HG02759 (cell line): ENCODE measurements around the gene STAP2.
A peak's percentile ranks its signal among the peaks of the same experiment; 100 is the strongest.
"Not testable (repeated sequence)": the region's sequence is repeated elsewhere in the genome, so short reads cannot be mapped to it uniquely, and the experiment has no call there.

Experiments
- ATAC-seq: cut with Tn5 transposase; IDR thresholded peaks from one replicate; pipeline ENCODE4 v1.9.1; 2021; ENCODE audit warnings: mild to moderate bottlenecking, moderate library complexity; ENCODE audit not compliant: unreplicated experiment

STAP2 gene

DNA sequence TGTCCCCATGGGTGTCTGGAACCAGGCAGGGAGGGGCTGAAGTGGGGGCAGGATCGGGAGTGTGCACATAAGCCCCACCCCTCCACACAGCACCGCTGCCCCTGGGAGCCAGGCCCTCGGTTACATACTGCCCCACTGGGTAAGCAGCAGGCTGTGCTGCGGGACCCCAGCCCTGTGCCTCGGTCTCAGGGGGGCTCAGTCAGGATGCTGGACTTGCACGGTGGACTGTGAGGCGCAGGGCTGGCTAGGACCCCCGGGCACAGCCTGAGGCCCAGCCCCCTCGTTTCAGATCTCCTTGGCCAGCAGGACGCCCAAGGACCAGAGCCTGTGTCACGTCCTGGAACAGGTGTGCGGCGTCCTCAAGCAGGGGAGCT lies 21.0 kb upstream of the STAP2 start:
- no peak for ATAC-seq

DNA sequence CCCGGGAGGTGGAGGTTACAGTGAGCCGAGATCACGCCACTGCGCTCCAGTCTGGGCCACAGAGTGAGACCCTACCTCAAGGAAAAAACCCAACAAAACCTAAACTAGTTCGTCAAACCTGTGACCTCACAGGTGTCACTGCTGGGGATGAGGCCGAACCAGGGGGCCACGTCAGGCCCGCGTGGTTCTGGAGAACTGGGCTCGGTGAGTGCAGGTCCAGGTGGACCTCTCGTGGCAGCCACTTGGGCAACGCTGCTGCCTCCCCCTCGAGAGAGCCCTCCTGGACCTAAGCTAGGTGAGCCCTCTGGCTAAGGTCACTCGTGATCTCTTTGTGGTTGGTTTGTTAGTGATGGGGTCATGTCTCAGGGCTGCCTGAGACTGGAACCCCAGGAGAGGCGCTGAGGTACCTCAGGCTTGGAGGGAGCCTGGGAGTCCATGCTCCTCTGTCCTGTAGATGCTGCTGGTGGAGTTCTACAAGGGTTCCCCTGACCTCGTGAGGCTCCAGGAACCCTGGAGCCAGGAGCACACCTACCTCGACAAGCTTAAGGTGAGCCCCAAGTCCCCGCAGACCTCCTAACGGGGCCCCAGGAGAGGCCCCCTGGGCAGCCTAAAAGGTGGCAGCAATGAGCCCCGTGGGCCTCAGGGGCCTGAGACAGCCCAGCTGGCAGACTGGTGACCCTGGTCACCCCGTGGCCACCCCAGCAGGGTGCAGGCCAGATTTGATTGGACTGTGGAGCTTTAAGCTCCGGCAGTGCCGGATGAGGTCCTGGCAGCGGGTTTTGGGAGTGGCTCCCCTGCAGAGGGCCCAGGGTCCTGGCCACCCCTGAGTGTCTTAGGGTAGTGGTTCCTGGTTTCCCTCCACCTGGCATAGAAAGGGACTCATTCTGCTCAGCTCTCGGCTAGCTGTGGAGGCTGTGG lies 20.3 kb upstream of the STAP2 start:
- no peak for ATAC-seq

DNA sequence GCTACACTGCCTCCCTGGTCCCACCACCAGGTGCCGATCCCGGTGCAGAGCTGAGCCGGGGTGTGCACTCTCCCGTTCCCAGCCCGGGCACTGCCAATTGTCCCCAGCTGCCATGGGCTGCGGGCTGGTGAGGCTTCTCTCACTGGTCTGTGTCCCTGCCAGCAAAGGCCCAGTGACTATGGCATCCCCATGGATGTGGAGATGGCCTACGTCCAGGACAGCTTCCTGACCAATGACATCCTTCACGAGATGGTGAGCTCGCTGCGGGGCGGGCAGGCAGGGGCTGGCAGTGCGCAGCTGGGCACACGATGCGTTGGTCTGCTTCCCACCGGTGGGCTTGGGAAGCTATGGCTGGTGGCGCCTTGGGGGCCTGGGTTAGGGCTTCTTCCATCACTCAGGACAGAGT lies 19.3 kb upstream of the STAP2 start:
- ATAC-seq: no peak

DNA sequence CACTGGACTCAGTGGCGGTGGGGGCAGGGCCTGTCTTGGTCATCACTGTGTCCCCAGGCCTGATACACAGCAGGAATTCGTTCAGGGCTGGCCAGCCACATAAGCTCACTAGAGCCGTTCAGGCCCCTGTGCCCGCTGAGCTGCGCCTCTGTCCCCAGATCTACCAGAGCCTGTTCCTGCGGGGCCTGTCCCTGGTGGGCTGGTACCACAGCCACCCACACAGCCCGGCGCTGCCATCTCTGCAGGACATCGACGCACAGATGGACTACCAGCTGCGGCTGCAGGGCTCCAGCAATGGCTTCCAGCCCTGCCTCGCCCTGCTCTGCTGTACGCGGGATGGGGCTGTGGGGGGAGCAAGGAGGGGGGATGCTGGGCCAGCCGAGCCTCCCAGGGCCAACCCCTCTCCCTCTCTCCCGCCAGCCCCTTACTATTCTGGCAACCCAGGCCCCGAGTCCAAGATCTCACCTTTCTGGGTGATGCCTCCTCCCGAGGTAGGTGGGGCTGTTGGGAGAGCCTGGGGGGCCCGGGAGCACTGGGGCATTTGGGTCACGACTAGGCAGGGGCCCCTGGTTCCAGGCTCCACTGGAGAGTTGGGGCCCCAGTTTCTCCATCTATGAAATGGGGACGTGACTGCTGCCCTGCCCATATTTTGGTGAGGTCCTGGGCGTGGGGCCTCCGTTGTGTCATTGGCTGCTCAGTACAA lies 18.6 kb upstream of the STAP2 start:
- no peak for ATAC-seq

DNA sequence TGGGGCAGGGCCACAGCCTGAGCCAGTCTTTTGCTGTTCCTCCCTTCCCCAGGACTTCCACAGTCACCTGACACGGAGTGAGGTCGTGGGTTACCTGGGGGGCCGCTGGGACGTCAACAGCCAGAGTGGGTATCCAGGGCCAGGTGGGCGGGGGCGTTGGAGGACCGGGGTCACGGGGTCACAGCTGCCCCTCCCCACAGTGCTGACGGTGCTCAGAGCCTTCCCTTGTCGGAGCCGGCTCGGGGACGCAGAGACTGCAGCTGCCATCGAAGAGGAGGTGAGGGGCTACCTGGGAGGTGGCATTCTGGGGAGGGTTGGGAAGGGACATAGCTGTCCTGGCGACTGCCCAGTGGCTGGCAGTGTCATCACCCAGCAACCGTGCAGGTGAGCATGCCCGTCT lies 16.3 kb upstream of the STAP2 start:
- ATAC-seq: no peak

DNA sequence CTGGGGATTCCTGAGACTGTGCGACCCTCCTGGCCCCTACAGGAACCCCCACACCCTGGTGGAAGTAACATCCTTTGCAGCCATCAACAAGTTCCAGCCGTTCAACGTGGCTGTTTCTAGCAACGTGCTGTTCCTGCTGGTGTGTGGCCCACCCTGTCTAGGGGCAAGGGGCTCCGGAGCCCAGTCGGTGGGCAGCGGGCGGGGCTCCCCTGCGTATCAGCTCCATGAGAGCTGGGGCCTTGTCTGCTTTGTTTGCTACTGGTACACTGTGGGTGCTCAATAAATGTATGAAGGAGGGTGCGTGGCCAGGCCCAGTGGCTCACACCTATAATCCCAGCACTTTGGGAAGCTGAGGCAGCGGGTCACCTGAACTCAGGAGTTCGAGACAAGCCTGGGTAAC lies 15.7 kb upstream of the STAP2 start:
- no peak for ATAC-seq

DNA sequence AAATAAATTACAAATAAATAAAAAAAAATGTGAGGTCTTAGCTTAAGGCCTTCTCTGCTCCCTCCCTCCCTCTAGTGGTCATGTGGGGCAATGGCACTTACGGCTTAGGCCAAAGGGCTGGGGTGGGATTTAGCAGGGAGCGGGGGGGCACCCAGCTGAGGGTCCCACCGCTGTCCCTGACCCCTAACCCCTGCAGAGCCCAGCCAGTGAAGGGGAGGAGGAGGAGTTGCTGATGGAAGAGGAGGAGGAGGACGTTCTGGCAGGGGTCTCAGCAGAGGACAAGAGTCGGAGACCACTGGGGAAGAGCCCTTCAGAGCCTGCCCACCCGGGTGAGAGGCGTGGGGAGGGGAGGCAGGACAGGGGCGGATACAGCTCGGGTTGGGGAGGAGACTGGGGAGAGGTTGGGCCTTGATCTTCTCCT lies 14.1 kb upstream of the STAP2 start:
- ATAC-seq: no peak

DNA sequence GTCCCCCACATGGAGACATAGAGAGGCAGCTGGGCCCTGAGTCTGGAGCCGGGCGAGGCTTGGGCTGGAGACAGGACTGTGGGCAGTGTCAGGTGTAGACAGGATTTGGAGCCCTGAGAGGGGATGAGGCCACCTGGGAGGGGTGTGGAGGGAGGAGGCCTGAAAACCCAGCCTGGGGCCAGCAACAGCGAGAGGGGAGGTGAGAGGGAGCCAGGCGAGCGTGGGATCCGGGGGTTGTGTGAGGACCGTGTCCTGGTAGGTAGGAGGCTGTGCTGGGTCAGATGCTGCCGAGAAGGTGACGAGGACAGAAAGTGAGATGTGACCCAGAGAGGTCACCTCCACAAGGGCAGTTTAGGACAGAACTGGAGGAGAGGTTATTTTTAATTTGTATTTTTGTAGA lies 12.1 kb upstream of the STAP2 start:
- ATAC-seq: no peak

DNA sequence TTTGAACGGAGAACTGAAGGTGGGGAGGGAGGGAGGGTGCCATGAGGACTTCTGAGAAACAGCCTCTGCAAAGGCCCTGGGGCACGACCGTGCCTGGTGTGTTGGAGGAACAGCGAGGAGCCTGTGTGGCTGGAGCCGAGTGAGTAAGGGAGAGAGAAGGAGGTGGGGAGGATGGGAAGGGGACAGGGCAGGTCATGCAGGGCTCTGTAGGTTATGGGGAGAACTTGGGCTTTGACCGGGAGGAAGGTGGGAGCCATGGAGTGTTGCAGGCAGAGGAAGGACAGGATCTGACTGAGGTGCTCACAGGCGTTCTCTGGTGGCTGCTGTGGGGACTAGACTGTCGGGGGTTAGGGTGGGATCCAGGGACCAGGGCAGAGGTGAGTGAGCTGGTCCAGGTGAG lies 11.5 kb upstream of the STAP2 start:
- no peak for ATAC-seq

DNA sequence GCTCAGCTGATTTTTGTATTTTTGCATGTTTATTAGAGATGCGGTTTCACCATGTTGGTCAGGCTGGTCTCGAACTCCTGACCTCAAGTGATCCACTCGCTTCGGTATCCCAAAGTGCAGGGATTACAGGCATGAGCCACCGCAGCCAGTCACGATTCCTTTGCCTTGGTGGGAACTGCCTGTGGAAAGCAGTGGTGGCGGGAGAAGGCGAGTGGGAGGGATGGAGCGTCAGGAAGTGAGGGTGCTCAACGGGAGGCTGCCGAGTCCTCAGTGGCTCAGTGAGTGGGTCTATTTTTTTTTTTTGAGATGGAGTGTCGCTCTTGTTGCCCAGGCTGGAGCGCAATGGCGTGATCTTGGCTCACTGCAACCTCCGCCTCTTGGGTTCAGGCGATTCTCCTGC lies 10.6 kb upstream of the STAP2 start:
- ATAC-seq: not testable (repeated sequence)

DNA sequence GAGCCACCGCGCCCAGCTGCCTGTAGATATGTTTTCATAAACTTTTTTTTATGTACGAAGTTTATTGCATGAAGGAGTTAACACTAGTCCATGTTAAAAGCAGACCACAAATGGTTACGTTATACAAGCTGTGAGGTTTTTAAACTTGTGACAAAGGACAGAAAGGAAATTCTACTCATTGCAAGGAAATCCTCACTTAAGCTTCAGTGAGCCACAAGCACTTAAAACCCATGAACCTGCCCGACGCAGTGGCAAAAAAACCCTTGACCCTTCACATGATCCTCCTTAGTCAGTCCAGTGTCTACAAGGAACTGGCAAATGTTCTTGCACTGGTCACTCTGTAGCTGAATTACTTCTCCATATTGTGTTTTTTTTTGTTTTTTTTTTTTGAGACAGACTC lies 8.9 kb upstream of the STAP2 start:
- no peak for ATAC-seq

DNA sequence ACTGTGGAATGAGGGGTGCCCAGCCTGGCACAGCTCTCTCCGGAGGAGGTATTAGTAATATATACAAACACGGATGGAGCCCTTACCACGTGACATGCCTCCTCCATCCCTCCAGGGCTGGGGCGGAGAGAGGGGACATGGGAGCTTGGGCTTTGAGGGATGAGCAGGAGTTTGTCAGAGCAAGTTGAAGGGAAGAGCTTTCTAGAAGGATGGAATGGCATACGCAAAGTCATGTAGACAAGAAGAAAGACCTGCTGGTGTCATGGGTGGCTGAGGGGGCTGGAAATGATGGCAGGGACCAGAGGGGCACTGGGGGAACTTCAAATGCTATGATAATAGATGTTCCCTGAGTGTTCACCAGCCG lies 7.4 kb upstream of the STAP2 start:
- ATAC-seq: no peak

DNA sequence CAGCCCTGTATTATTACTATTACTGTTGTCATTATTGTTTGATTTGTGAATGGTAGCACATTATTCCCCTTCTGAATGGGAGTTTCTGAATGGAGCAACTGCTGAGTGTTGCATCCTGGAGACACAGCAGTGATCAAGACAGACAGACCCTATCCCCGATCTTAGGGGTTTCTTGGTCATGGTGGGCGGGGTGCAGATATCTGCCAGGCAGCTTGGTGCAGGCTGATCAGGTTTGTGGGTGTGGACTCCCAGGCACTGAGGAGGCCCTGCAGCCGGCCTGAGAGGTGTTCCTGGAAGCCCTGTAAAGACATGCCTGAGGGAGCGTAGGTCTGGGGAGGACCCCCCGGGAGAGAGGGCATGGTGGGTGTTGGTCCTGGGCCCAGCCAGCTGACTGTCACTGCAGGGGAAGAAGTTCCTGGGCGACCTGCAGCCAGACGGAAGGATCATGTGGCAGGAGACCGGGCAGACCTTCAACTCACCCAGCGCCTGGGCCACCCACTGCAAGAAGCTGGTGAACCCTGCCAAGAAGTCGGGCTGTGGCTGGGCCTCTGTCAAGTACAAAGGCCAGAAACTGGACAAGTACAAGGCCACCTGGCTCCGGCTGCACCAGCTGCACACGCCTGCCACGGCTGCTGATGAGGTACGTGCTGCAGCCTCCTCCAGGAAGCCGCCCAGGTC lies 6.9 kb upstream of the STAP2 start:
- ATAC-seq: no peak

DNA sequence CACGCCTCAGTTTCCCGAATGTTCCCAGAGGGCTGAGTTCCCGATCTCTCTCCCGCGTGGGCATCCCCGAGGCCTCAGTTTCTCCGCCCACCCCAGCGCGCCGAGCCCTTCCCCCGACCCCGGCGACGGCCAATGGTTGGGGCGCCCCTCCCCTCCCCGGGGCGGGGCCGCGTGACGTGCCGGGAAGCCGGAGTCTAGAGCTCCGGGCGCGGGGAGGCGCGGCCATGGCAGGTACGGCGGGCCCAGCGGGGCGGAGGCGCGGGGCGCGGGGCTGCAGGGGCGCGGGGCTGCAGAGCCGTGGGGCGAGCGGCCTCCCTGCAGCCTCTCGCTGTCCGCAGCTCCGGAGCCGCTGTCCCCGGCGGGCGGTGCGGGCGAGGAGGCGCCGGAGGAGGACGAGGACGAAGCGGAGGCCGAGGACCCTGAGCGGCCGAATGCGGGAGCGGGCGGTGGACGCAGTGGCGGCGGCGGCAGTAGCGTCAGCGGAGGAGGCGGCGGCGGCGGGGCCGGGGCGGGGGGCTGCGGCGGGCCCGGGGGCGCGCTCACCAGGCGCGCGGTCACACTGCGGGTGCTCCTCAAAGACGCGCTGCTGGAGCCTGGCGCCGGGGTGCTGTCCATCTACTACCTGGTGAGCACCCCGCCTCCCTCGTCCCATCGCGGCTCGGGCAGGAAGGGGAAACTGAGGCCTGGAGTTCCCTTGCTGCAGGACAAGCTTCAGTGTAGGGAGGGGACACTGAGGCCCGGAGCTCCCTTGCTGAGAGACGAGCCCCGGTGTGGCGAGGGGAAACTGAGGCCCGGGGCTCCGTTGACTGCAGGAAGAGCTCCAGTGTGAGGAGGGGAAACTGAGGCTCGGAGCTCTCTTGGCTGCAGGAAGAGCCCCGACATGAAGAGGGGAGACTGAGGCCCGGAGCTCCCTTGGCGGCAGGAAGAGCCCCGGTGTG lies 5.0 kb upstream of the STAP2 start, which contains the start of gene MPND:
Gene MPND (plus strand): TSS at position 193 of the 938 bp plus-strand sequence. CDS start 32 bp downstream, at position 225.
- peak; percentile 67 for ATAC-seq

DNA sequence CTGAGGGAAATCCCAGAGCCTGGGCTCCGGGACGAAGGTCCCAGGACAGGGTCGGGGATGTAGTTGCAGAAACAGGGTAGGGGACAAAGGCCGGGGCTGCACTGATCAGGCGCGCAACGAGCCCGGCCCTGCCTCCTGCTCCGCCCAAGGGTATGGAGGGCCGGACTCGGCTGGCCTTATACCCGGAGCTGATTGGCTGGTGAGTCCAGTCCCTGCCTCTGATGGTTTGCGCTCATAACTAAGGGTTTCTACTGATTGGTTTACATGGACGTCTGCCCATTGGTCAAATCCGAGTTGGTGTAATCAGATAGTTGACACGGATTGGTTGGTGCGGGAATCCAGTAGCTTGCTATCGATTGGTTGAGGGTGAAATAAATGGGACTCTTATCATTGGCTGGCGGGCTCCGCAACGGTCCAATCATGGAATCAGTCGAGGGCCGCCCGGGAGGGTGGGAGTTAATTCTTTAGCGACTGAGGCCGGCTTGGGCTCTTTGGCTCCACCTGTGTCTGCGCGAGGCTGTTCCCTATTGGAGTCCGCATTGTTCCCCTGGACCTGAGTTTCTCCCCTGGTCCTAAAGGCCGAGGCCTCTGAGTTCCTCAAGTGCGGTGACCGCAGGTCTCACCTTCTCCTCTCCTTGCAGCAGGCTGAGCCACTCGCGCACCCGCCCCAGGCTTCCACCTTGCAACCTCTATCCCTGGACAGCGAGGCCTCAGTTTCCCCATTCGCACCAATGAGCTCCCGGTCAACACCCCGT lies 4.2 kb upstream of the STAP2 start:
- peak; percentile 86 for ATAC-seq

DNA sequence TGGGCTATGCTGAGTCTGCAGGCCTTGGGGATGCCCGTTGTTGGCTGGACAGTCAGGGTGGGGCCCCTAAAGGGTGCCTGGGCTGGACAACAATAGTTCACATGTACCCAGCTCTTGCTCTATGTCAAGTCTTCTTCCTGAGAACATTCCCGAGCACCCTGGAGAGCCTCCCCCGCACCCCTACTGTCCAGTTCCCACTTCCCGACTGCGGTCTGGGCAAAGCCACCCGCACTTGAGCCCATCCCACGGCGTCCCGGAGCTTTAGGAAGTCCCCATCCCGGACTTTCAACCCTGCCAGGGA lies 3.6 kb upstream of the STAP2 start:
- no peak for ATAC-seq

DNA sequence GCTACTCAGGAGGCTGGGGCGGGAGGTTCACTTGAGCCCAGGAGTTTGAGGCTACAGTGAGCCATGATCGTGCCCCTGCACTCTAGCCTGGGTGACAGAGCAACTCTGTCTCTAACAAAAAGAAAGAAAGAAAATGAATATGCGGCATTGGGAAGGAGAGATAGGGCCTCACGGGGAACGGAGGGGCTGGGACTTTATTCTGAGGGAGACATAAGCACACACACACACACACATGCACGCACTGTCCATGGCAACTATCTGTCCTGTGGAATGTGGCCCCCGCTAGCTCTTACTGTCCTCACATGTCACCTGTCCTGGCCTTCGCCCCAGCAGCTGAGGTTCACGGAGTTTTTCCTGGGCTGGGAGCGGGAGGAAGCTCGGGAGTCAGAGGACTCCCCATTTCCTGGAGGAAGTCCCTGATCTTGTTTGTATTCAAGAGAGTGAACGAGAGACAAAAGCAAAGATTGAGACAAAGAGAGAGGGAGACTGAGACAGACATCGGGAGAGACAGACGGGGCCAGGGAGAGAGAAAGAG lies 654 bp downstream of the STAP2 start:
- ATAC-seq: no peak

DNA sequence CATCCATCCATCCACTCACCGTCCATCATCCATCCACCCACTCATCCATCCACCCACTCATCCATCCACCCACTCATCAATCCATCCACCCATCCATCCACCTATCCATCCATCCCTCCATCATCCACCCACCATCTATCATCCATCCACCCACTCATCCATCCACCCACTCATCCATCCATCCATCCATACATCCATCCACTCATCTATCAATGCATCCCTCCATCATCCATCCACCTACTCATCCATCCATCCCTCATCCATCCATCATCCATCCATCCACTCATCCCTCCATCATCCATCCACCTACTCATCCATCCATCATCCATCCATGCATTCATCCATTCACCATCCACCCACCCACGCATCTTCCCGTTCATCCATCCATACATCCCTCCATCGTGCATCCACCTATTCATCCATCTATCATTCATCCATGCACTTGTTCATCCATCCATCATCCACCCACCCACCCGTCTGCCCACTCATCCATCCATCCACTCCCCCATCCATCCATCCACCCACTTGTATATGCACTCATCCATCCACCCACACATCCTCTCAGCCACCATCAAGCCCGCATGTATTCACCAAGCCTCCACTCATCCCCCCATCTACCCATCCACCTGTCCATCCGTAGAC lies 3.6 kb downstream of the STAP2 start:
- ATAC-seq: no peak

DNA sequence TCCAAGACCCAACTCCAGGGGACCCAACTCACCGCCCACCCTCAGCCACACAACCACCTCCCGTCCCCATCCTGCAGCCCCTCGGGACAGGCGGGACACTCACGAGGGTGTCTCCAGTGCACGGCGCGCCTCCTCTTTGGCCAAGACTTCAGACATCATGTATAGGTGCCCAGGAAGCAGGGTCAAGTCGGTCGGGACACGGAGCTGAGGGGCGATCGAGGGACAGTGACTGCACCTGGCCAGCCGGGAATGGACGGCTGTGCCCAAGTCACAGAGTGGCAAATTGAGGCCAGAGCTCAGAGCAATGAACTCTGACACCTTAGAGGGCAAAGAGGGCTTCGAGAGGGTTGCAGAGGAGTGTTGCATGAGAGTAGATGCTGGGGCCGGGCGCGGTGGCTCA lies 8.8 kb downstream of the STAP2 start:
- ATAC-seq: no peak
